Sigmoid colon (tissue), 4 donors: Measurements from ENCODE around the gene PRMT7.

ENCODE experiments used
- POLR2AphosphoS5 ChIP-seq, 4 donors: sonication (generic); formaldehyde crosslinking; IDR thresholded peaks; one replicate each; pipeline ENCODE4 v1.6.1; 2017; ENCODE audit warnings: antibody characterized with exemption in 4 of 4
- TF ChIP-seq, protein P1 (sequence below), 4 experiments: fragments of 450-650 bp in 3 of 4; fragments of 200-600 bp in 1 of 4; IDR thresholded peaks; one replicate each; pipeline ENCODE4 v1.5.1; 2016 to 2019; ENCODE audit warnings: antibody characterized with exemption in 4 of 4, mild to moderate bottlenecking in 3 of 4, moderate library complexity in 2 of 4

DNA sequence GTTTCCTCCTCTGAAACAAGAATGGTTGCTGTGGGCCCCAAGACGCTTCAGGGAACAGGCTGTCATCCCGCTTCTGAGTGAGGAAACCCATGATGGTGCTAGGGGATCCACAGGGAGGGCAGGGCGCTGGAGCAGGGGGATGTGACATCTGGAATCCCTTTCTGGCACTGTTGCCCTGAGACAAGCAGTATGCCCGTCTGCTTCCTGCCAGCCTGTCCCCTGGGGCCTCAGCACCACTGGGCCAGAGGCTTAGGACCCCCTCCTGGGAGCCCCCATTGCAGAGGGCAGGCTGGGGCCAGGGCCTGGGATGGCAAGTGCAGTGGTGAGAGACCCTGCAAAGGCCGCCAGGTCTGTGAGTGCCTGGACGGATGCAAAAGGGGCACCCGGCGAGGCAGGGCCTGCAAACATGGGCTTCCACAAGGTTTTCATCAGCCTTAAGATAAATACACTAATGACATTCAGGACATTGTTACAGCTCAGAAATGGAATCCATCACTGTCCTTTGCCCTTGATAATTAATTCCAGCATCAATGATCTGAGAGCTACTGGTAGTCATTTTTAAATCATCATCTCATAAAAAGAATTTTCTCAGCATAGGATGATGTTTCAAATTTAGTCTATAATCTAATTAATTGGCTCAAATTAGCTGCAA, 51.6 kb downstream of the PRMT7 start:
- TF ChIP-seq, protein P1, sequence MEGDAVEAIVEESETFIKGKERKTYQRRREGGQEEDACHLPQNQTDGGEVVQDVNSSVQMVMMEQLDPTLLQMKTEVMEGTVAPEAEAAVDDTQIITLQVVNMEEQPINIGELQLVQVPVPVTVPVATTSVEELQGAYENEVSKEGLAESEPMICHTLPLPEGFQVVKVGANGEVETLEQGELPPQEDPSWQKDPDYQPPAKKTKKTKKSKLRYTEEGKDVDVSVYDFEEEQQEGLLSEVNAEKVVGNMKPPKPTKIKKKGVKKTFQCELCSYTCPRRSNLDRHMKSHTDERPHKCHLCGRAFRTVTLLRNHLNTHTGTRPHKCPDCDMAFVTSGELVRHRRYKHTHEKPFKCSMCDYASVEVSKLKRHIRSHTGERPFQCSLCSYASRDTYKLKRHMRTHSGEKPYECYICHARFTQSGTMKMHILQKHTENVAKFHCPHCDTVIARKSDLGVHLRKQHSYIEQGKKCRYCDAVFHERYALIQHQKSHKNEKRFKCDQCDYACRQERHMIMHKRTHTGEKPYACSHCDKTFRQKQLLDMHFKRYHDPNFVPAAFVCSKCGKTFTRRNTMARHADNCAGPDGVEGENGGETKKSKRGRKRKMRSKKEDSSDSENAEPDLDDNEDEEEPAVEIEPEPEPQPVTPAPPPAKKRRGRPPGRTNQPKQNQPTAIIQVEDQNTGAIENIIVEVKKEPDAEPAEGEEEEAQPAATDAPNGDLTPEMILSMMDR (IDR thresholded peaks at IDR 0.05): no peak
- TF ChIP-seq POLR2AphosphoS5 (IDR thresholded peaks at IDR 0.05): no peak
